ENCODE measurements around the gene CCL5. TPM values are rescaled to one million over a fixed set of nuclear protein-coding genes. Genes with fewer than 3 reads are reported as not detected.

Gene CCL5
- total and polyA plus RNA-seq, 3 donors from 2014 or later, result 0.87 to 16.2 TPM; not detected in 1

GRCh38 chr17:35891269-35891668, 11.1 kb upstream of the CCL5 start:
- Histone ChIP-seq H3K27ac (no peak overlapping the region), H3K4me3 (no peak overlapping the region), H3K4me1 (no peaks in the 10 kb centered on the region), H3K9me3 (no peaks in the 10 kb centered on the region), H3K27me3 (no peaks in the 10 kb centered on the region), H3K36me3 (ENCODE audit: low read depth, missing control alignments) (no peaks in the 10 kb centered on the region)
- no peak for DNase-seq
- WGBS, 2 donors, result 82 to 89% methylated on average over 4 of the region's 4 CpGs
- intact Hi-C loops (cut with DNase I; ENCODE audit: low total_unique reads), result no loop called here
- TF ChIP-seq POLR2A (IDR thresholded peaks at IDR 0.05), result no peak
- no peak for TF ChIP-seq CTCF (IDR thresholded peaks at IDR 0.05)

GRCh38 chr17:35890774-35891155, 10.6 kb upstream of the CCL5 start:
- TF ChIP-seq POLR2A (IDR thresholded peaks at IDR 0.05) (no peak), CTCF (IDR thresholded peaks at IDR 0.05) (no peak)
- intact Hi-C loops (cut with DNase I; ENCODE audit: low total_unique reads), result no loop called here
- peak; percentile 17 for DNase-seq
- WGBS, 2 donors, result 60 to 61% methylated on average over 4 of the region's 4 CpGs
- Histone ChIP-seq H3K4me1 (no peaks in the 10 kb centered on the region), H3K27ac (no peak overlapping the region), H3K9me3 (no peaks in the 10 kb centered on the region), H3K36me3 (ENCODE audit: low read depth, missing control alignments) (no peaks in the 10 kb centered on the region), H3K27me3 (no peaks in the 10 kb centered on the region), H3K4me3 (no peak overlapping the region)

GRCh38 chr17:35889818-35890773, 9.9 kb upstream of the CCL5 start:
- 83 to 88% methylated on average over 2 of the region's 2 CpGs for WGBS, 2 donors
- intact Hi-C loops (cut with DNase I; ENCODE audit: low total_unique reads), result no loop called here
- peak; percentile 21 for DNase-seq
- H3K27ac ChIP-seq, result no peak overlapping the region
- TF ChIP-seq POLR2A (IDR thresholded peaks at IDR 0.05) (no peak), CTCF (IDR thresholded peaks at IDR 0.05) (no peak)
- no peaks in the 10 kb centered on the region for H3K4me1 ChIP-seq
- no peaks in the 10 kb centered on the region for H3K36me3 ChIP-seq (ENCODE audit: low read depth, missing control alignments)
- H3K27me3 ChIP-seq, result no peaks in the 10 kb centered on the region
- no peaks in the 10 kb centered on the region for H3K9me3 ChIP-seq
- H3K4me3 ChIP-seq, result no peak overlapping the region

- no peak for DNase-seq
- Histone ChIP-seq H3K4me1 (no peaks in the 10 kb centered on the region), H3K36me3 (ENCODE audit: low read depth, missing control alignments) (no peaks in the 10 kb centered on the region), H3K4me3 (no peak overlapping the region), H3K27me3 (no peaks in the 10 kb centered on the region), H3K27ac (no peak overlapping the region), H3K9me3 (no peaks in the 10 kb centered on the region)
- 58 to 78% methylated on average over 2 of the region's 2 CpGs for WGBS, 2 donors
- intact Hi-C loops (cut with DNase I; ENCODE audit: low total_unique reads), result no loop called here
- TF ChIP-seq POLR2A (IDR thresholded peaks at IDR 0.05) (no peak), CTCF (IDR thresholded peaks at IDR 0.05) (no peak)
These were observed 9.1 kb upstream of the CCL5 start for GRCh38 chr17:35889241-35889640.
